Measurements from ENCODE around the gene PIP4P1. TPM values are rescaled to one million over a fixed set of nuclear protein-coding genes. Genes with fewer than 3 reads are reported as not detected.

Gene PIP4P1
- total and polyA plus RNA-seq, 12 donors = 15.5 to 31.9 (median 18.7) TPM

- DNase-seq = no peak
- intact Hi-C loops (cut with DNase I) = no loop called here
- WGBS, 2 donors = 67 to 74% methylated on average over 2 of the region's 2 CpGs
- ATAC-seq = no peak
- no peaks in the 10 kb centered on the region for H3K9me3 ChIP-seq
- TF ChIP-seq CTCF (IDR thresholded peaks at IDR 0.05) = no peak
- H3K4me3 ChIP-seq = no peak overlapping the region
- H3K36me3 ChIP-seq = no peaks in the 10 kb centered on the region
- peaks cover 0 to 21% (median 3%) of the 10 kb centered on the region in 9 donors for H3K4me1 ChIP-seq
- H3K27ac ChIP-seq = no peak overlapping the region
- no peaks in the 10 kb centered on the region for H3K27me3 ChIP-seq
These were observed 38.3 kb downstream of the PIP4P1 start for GRCh38 chr14:20422886-20423285.

GRCh38 chr14:20421267-20421666 is 40.0 kb downstream of the PIP4P1 start:
- peaks cover 0 to 14% (median 0%) of the 10 kb centered on the region in 9 donors for H3K4me1 ChIP-seq
- TF ChIP-seq CTCF (IDR thresholded peaks at IDR 0.05) = no peak
- H3K36me3 ChIP-seq = no peaks in the 10 kb centered on the region
- 35 to 39% methylated on average over 2 of the region's 2 CpGs for WGBS, 2 donors
- DNase-seq (no peak), ATAC-seq (no peak)
- H3K27ac ChIP-seq = no peak overlapping the region
- intact Hi-C loops (cut with DNase I) = no loop called here
- H3K9me3 ChIP-seq = no peaks in the 10 kb centered on the region
- H3K27me3 ChIP-seq = no peaks in the 10 kb centered on the region
- no peak overlapping the region for H3K4me3 ChIP-seq

GRCh38 chr14:20419419-20419818 is 41.8 kb downstream of the PIP4P1 start:
- intact Hi-C loops (cut with DNase I) = loop anchor here in 8 of 10 donors (5.0 to 10.0 kb wide), 7 partner anchors 33 to 265 kb away; partner anchors contain the start of genes RNASE4 (in 3 of the 8), ANG (in 2 of the 8), APEX1 (in 2 of the 8) and OSGEP (in 2 of the 8)
- TF ChIP-seq CTCF (IDR thresholded peaks at IDR 0.05) = no peak
- ATAC-seq = peak in 4 of 8 donors; percentile 29 to 52 (median 42)

GRCh38 chr14:20418501-20418909 is 42.7 kb downstream of the PIP4P1 start:
- no peaks in the 10 kb centered on the region for H3K36me3 ChIP-seq
- intact Hi-C loops (cut with DNase I) = loop anchor here in 8 of 10 donors (5.0 to 10.0 kb wide), 7 partner anchors 34 to 266 kb away; partner anchors contain the start of genes RNASE4 (in 3 of the 8), ANG (in 2 of the 8), APEX1 (in 2 of the 8) and OSGEP (in 2 of the 8)
- DNase-seq = no peak
- no peak overlapping the region for H3K4me3 ChIP-seq
- no peak for ATAC-seq
- peaks cover 0 to 33% (median 4%) of the 10 kb centered on the region in 9 donors for H3K4me1 ChIP-seq
- no peak overlapping the region for H3K27ac ChIP-seq
- no peak for TF ChIP-seq CTCF (IDR thresholded peaks at IDR 0.05)
- 95 to 98% methylated on average over 2 of the region's 2 CpGs for WGBS, 2 donors
- H3K27me3 ChIP-seq = no peaks in the 10 kb centered on the region
- H3K9me3 ChIP-seq = no peaks in the 10 kb centered on the region

More at GRCh38 chr14:20419419-20419818, 41.8 kb downstream of the PIP4P1 start:
- no peaks in the 10 kb centered on the region for H3K27me3 ChIP-seq
- no peak for DNase-seq
- WGBS, 2 donors = 57 to 79% methylated on average over 1 of the region's 1 CpG
- peak overlapping the region in 1 of 10 donors; percentile 18 for H3K27ac ChIP-seq
- peaks cover 0 to 25% (median 0%) of the 10 kb centered on the region in 9 donors for H3K4me1 ChIP-seq
- H3K4me3 ChIP-seq = no peak overlapping the region
- no peaks in the 10 kb centered on the region for H3K9me3 ChIP-seq
- H3K36me3 ChIP-seq = no peaks in the 10 kb centered on the region

Measured in heart right ventricle (tissue), 16 donors.